Measurements from ENCODE around the gene SFTA2.

SFTA2 gene

GRCh38 chr6:30882759-30883684 is 48.9 kb downstream of the SFTA2 start:
- no peaks in the 10 kb centered on the region for H3K27me3 Mint-ChIP-seq
- no peaks in the 10 kb centered on the region for H3K9me3 Mint-ChIP-seq
- ATAC-seq (no peak), DNase-seq (no peak)
- peak overlapping the region in 1 of 2 donors; percentile 63 for H3K27ac Mint-ChIP-seq
- H3K4me3 Mint-ChIP-seq: peak overlapping the region; percentile 69 to 73
- H3K4me1 Mint-ChIP-seq: peaks cover 47% of the 10 kb centered on the region

- H3K27ac Mint-ChIP-seq: no peak overlapping the region
- DNase-seq (no peak), ATAC-seq (no peak)
- H3K9me3 Mint-ChIP-seq: no peaks in the 10 kb centered on the region
- H3K4me1 Mint-ChIP-seq: peaks cover 54% of the 10 kb centered on the region
- no peak overlapping the region for H3K4me3 Mint-ChIP-seq
- no peaks in the 10 kb centered on the region for H3K27me3 Mint-ChIP-seq
Observed at GRCh38 chr6:30882204-30882758, 49.7 kb downstream of the SFTA2 start.

- H3K4me3 Mint-ChIP-seq: no peak overlapping the region
- no peaks in the 10 kb centered on the region for H3K9me3 Mint-ChIP-seq
- no peak for DNase-seq
- H3K27ac Mint-ChIP-seq: no peak overlapping the region
- no peak for ATAC-seq
- peaks cover 58% of the 10 kb centered on the region for H3K4me1 Mint-ChIP-seq
- no peaks in the 10 kb centered on the region for H3K27me3 Mint-ChIP-seq
Observed at GRCh38 chr6:30881392-30882203, 50.4 kb downstream of the SFTA2 start.

All from stimulated activated naive CD8-positive, alpha-beta T cell treated with anti-CD3 and anti-CD28 coated beads, Interleukin-15, amount 100 ng/mL, for 72 hours (primary cell).